Activated CD4-positive, alpha-beta T cell treated with anti-CD3 and anti-CD28 coated beads, Interleukin-2, amount 50 U/mL, for 16 hours (primary cell): ENCODE results near the gene ASXL2.
A peak's percentile ranks its signal among the peaks of the same experiment; 100 is the strongest.
"Not testable (repeated sequence)": the region's sequence is repeated elsewhere in the genome, so short reads cannot be mapped to it uniquely, and the experiment has no call there.

Experiments used
- DNase-seq: peaks from one replicate; pipeline ENCODE4 v3.0.0-alpha.2; 2020

The ASXL2 gene

DNA sequence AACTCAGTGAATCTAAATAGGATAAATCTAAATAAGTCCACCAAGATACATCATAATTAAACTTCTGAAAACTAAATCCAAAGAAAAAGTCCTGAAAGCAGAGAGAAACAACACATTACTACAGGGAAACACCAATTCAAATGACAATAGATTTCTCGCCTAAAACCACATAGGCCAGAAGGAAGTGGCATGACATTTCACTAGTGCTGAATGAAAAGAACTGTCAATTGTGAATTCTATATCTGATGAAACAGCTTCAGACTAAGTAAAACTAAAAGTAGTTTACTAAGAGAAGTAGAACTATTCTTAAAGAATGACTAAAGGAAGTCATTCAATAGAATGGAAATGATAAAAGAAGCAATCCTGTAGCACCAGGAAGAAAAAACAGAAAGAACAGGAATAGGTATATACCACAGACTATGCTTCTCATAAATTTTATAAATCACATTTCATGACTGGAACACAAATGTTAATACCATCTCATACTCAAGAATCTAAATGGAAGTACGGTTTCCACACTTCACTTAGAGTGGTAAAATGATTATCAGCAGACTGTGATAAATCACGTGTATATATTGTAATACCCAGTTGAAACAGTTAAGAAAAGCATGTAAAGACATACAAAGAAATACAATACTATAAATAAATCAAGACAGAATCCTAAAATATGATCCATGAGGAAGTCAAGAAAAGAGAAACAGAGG is 46.4 kb downstream of the ASXL2 start:
- DNase-seq = peak; percentile 77

DNA sequence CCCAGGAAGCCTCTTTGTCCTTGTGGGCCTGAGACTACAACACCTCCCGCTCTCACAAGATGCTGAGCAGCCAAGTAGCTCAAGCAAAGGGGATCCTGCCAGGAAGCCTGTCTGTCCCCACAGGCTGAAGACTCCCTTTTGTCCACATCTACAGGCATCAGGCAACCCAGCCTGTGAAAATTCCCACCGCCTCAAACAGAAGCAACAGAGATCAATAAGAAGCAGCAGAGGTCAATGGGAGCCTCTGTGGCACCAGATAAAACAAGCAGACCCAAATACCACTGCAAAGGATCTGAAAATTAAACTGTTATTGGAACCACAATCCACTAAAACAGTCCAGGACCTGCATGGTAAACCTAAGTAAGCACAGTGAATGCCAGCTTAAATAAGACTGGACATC is 48.5 kb downstream of the ASXL2 start:
- no peak for DNase-seq

DNA sequence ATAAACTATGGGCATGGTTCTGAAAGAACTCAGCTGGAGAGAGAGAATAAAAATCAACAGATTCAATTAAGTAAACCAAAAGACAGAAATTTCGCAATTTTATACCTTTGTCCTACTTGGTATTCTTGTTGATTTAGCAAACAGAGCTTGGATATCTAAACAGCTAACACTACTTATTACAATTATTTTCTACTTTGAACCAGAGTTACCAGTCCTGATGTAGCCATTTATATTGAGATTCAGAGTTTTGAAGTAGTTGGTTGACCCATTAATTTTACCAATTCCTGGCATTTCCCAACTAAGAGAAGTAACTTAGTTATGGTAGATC is 48.9 kb downstream of the ASXL2 start:
- DNase-seq = no peak

DNA sequence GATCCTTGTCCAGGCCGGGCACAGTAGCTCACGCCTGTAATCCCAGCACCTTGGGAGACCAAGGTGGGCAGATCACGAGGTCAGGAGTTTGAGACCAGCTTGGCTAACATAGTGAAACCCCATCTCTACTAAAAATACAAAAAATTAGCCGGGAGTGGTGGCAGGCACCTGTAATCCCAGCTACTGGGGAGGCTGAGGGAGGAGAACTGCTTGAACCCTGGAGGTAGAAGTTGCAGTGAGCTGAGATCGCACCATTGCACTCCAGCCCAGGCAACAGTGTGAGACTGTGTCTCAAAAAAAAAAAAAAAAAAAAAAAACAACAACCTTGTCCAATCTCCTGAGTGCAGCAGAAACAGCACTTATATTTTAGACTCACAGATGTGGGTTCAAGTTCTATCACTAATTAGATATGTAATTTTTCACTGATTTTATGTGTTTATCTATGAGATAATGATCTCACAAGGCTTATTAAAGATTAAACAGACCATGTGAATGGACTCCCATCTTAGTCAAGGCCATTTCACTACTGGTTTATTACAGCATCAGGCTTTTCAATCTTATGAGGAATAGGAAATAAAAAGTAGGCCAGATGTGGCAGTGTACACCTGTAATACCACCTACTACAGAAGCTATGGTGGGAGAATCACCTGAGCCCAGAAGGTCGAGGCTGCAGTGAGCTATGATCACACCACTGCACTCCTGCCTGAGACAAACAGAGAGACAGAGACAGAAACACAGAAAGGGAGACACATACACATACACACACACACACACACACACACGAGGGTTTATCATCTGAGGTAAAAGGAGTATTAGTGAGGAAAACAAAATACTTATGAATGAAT is 49.5 kb downstream of the ASXL2 start:
- DNase-seq = not testable (repeated sequence)

DNA sequence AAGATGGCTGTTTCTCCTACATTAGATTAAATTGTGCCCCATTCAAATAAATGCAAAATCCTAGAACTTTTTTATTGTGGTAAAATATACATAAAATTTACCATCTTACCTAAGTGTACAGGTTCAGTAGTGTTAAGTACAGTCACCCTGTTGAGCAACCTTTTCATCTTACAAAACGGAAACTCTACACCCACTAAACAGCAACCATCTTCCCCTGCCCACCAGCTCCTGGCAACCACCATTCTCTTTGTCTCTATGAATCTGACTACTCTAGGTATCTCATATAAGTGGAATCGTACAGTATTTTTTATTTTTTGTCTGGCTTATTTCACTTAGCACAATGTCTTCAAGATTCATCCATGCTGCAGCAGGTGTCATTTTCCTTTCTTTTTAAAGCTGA is 53.0 kb downstream of the ASXL2 start:
- peak; percentile 76 for DNase-seq

DNA sequence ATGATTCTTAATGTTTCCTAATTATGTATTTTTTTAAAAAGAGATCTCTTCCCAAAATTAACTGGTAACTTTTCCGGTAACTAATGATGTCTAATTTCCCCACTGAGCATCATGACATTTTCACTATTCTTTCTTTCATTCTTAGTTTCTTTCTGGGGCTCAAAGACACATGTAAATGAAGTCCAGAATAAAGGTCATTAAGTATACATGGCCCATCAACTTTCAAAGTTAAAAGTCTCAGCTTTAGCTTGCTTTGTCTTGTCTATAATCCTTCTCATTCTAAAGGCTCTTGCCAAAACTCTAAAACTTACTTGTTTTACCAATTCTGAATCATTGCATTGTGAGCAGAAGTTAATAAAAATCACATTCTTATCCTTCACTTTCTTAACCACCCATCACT is 53.6 kb downstream of the ASXL2 start:
- DNase-seq = no peak

DNA sequence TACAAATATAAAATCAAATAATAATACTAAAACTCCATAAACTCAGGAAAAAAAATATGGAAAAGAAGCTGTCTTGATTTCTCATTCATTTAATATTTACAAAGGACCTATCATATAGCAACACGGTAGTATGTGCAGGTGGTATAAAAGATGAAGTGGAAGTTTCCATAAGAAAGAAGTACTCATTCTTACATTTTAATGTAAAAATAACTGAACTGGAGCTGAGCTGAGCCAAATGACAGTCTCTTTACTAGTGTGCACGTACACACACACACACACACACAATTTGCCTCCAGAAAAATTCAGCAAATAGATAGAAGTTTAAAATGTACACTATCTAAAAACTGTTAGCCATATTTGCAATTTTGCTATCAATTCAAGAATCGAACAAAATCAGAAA is 54.1 kb downstream of the ASXL2 start:
- no peak for DNase-seq

DNA sequence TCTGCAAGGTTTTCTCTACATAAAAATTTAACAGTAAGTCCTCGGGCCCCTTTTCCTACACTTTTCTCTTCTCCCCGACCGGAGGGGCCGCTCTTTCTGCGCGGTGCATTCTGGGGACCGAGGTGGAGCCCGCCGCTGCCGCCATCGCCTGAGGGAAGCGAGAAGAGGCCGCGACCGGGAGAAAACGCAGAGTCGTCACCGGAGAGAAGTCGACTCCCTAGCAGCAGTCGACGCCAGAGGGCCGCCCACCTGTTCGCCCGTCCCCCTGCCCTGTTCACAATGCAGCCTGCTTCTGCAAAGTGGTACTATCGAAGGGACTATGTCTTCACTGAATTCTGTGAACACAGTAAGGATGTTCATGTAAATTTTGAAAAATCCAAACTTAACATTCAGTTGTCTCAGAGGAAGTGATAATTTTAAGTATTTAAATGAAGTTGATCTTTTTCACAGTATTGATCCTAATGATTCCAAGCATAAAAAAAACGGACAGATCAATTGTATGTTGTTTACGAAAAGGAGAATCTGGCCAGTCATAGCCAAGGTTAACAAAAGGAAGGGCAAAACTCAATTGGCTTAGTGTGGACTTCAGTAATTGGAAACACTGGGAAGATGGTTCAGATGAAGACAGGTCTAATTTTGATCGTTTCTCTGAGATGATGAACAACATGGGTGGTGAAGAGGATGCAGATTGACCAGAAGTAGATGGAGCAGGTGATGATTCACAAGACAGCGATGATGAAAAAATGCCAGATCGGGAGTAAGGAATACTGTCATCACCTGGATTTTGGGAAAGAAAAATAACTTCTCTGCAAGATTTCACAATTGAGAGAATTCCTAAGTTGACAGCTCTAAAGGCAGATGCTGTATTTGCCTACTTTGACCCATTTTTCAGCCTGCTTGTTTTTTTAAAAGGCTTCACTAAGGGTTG is 55.8 kb downstream of the ASXL2 start:
- peak; percentile 75 for DNase-seq

DNA sequence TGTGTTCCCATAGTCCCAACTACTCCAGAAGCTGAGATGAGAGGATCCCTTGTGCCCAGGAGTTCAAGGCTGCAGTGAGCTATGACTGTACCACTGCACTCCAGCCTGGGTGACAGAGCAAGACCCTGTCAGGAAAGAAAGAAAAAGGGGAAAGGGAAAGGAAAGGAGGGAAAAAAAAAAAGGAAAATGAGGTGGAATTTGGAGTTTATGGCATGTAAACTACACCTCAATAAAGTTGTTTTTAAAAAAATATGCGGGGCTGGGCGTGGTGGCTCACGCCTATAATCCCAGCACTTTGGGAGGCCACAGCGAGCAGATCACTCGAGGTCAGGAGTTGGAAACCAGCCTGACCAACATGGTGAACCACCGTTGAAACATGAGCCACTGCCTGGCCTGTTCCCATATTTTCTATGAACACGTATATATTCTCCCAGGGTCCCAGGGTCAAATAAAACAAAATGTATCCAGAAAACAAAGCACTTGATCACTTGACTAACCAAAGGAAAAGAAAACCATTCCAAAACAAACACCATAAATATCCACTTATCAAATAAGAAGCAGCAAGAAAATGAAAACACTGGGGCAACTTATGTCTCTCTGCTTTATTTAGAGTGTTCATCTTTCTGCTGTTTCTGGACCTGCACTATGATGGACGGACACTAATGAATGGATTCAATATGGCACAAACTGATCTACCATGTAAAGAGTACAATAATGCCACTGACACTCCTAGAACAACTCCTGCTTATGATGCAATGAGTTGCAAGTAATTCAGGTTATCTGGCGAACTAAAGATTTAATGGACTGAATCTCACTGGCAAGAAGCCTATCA is 56.8 kb downstream of the ASXL2 start:
- DNase-seq = no peak

DNA sequence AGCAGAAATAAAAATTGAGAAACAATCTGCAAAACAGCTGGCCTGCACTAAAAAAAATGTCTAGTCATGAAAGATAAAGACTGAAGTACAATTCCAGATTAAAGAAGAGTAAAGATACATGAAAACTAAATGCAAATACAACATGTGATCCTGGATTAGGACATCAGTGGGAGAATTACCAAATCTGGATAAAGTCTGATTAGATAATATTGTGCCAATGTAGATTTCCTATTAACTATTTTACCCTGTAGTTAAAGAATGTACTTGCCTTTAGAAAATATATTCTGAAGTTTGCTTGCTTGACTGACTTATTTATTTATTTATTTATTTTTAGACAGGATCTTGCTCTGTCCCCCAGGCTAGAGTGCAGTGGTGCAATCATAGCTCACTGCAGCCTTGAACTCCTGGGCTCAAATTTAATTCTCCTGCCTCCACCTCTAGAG is 58.7 kb downstream of the ASXL2 start:
- DNase-seq = no peak

DNA sequence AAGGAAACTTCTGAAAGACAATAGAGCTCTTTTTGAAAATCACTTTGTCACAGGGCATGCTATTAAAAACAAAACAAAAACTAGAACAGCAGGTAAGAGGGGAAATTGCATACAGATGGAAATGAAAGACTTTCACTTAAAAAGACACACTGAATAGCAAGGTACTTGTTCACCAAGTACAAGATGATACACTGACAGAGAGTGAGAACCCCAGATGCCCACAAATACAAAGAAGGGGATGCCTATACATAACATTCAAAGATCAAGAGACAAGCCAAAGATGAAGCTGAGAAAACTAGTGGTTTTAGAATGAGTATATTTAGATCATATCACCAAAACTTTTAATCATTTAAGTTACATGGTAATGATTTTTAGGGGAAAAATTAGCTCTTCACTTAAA is 60.7 kb downstream of the ASXL2 start:
- DNase-seq = peak; percentile 89

DNA sequence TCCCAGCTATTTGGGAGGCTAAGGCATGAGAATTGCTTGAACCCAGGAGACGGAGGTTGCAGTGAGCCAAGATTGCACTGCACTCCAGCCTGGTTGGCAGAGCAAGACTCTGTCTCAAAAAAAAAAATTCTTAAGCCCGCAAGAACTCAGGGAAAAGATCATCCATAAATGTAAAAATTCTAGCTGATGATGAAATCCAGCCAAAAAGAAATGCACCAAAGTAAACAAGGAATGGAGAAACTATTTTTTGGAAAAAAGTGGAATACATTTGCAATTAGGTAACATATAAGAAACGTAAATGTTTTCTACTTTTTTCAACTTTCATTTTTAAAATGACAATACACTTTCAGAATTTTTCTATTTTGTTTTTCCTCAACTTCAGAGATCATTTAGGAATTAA is 61.3 kb downstream of the ASXL2 start:
- no peak for DNase-seq

DNA sequence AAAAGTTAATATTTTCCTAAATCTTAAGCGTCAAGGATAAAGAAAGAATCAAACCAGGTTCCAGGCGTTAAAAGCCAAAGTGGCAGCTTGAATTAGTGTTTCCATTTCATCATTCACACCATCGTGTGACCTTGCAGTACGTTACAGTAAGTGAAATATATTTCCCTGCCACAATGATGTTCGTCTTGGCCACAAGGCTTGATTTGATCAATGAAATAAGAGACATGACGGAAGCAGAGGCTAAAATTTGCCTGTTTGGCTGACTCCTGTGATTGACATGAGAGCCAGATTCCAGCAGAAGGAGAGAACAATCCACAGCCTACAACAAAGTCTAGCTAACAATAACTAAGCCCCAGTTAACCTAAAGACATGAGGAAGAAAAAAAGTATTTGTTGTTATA is 62.0 kb downstream of the ASXL2 start:
- peak; percentile 45 for DNase-seq

DNA sequence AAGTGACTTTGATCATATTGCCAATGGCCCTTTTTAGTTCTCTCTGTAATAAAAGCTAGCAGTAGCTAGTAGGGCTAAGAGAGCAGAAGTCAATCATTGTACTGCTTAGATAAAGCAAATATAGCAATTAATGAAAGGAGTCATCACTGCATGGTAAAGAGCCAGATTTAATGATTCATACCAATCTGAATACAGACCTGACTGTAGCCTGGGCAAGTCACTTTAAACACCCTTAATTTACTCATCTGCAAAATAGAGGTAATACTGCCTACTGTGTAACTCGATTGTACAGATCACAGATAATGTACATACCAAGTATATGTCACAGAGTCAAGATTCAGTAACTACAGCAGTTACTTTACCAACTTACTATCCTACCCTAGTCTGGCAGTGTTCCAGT is 63.6 kb downstream of the ASXL2 start:
- peak; percentile 37 for DNase-seq

DNA sequence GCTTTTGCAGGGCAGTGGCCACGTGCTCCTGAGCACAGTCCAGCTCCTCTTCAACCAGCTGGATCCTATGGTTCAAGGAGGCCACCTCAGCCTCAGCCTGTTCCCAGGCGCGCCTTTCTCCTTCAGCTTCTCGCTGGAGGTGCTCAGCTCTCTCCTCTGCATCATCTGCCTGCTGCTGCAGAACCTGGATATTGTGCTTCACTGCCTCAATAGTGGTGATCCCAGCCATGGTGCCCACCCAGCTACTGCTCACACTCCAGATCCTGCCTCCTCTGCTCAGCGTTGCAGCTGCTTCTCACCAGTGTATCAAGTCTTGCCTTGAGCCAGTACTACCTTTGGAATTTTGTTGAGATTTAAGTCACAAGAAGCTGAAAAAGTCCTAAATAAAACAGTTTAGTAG is 67.9 kb downstream of the ASXL2 start:
- no peak for DNase-seq

DNA sequence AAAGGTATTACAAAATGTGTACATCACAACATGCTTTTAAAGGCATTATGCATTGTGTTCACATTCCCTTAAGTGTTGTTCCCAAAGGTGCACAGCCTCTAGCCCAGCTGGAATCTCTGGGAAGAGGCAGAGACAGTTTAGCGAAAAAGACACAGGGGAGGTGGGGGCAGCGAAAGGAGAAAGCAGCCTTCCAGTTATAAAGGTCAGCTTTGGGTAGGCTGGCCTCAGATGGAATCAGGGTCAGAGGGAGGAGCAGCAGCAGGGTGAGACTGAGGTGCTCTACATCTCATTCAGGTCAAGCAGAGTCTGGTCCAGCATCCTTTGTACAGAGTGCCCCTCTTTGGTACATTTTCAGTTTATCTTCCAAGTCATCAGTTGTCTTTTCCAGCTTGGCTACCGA is 68.6 kb downstream of the ASXL2 start:
- no peak for DNase-seq

DNA sequence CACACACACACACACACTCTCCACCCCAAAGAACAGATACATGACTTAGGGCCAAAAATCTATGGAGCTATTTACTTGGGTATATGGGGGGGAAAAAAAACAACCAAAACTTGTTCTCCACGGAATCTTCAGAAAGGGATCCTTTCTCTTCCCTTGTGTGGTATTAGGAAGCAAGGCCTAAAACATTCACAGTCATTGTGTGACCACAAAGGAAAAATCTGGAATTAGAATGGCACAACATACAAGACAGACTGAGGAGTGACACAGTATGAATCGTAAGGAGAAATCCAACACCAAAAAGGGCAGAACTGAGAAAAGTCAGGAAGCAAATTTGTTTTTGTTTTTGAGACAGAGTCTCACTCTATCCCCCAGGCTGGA is 70.3 kb downstream of the ASXL2 start:
- no peak for DNase-seq

DNA sequence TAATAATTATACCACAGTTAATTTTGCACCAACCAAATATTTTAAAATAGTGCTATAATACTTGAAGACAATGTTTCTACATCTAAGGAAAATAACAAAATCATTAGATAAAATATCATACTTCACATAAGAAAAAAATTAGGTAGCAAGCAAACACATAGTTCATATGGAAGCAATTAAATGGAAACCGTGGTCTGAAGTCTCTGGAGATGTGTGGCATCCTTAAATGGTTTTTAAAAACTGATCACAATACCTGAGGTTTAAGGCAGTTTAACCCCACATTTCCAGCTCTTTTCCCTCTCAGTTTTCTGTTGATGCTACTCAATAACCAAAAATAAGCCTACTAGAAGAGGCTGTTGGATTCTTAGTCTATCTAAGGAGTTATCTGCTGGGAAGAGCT is 71.3 kb downstream of the ASXL2 start:
- no peak for DNase-seq

DNA sequence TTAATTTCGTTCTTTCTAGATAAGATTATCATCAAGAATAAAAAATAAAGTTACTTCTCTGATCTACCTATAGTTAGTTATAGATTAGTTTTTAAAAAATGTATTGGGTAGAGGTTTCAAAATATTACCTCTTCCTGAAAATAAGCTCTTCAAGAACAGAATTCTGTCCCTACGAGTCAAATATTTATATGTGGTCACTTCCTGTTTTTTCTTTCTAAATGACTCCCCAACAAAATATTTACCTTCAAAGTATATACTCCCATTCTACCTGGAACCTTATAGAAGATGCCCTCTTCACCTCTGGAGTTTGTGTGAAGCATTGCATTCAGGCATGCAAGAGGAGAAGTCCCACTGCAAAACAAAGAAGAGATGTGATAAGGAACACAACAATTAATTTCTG is 72.3 kb downstream of the ASXL2 start:
- DNase-seq = no peak

DNA sequence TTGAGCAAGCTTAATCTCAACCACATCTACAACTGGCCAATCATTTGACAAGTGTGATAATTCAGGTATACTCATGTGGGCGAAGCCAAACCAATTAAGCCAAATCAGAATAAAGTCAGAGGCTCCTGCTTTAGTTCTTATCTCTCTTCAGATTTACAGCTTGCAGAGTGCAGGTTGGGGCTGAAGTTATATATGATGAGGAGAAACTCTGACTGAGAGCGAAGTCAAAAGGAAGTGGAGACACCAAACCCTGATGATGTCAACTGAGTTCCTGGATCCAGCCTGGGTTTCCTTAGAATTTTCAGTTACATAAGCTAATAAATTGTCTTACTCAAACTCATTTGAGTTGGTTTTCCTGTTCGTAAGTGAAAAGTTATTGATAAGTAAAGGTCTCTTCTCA is 73.9 kb downstream of the ASXL2 start:
- peak; percentile 48 for DNase-seq

DNA sequence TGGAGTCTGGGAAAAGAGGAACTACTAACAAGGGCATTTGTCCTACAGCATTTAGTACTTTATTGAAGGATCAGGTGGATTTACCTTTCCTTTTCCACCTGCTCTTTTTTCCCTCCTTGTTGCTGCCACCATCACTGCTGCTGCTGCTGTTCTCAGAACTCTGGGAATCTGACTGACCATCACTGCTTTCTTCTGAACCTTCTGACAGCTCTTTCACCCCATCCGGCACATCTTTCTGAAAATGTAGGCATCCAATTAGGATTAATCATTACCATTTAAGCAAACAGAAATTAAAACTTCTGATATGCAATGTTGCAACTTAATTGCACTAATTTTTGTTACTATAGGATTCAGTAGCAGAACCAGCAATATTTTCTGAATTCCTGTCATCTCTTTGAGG is 79.0 kb downstream of the ASXL2 start:
- DNase-seq = no peak

DNA sequence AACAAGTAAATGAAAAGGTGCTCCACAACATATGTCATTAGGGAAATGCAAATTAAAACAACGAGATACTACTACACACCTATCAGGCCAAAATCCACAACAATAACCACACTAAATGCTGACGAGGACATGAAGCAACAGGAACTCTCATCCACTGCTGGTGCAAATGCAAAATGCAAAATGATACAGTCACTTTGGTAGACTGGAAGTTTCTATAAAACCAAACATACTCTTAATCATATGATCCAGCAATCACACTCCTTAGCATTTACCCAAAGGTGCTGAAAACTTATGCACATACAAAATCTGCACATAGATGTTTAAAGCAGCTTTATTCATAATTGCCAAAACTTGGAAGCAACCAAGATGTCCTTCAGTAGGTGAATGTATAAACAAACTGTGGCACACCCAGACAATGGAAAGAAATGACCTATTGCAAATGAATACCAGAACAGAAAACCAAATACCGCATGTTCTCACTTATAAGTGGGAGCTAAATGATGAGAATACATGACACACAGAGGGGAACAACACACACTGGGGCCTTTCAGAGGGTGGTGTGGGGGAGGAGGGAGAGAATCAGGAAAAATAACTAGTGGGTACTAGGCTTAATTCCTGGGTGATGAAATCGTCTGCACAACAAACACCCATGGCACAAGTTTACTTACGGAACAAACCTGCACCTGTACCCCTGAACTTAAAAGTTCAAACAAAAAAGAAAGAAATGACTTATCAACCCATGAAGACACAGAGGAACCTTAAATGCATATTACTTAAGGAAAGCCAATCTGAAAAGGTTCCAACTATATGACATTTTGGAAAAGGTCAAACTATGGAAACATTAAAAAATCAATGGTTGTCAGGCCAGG is 80.4 kb downstream of the ASXL2 start:
- peak; percentile 37 for DNase-seq
